Suppressor macrophage treated with lipopolysaccharide for 4 hours (primary cell): ENCODE data around the gene PDE4B.

Source experiments
- DNase-seq: peaks from one replicate; pipeline ENCODE4 v3.0.0-alpha.2; 2020

The PDE4B gene

DNA sequence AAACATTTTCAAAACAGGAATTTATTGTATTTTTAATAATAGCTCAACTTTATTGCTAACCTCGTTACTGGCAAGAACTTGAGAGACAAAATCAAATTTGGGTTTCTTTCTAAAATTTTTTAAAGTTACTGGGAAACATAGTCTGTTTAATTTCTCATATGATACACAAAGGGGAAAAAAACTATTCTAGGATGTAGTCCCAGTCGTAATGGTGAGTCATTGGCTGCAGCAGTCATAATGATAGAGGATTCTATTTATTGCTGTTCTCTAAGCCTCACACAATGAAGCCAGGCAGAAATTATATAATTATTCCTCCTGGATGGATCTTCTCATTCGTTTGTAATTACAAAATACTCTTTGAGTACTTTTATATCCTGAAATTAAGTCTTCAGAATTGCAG is 414.8 kb downstream of the PDE4B start:
- DNase-seq, result no peak

DNA sequence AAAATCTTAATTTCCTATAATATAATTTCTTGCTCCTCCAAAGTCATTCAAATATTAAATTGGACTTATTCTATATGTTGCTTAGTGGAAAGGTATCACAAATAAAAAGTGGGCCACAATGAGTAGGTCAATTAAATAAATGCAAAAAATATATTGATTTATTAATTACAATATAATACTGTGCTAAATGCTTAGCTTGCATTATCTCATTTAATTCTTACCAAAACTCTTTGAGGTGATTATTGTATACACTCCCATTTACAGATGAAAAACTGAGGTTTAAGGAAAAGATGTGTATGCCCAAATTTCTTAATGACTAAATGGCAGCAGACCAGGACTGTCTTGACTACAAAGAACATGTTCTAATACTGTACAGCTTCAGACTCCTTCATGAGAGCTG is 415.9 kb downstream of the PDE4B start:
- DNase-seq, result no peak

DNA sequence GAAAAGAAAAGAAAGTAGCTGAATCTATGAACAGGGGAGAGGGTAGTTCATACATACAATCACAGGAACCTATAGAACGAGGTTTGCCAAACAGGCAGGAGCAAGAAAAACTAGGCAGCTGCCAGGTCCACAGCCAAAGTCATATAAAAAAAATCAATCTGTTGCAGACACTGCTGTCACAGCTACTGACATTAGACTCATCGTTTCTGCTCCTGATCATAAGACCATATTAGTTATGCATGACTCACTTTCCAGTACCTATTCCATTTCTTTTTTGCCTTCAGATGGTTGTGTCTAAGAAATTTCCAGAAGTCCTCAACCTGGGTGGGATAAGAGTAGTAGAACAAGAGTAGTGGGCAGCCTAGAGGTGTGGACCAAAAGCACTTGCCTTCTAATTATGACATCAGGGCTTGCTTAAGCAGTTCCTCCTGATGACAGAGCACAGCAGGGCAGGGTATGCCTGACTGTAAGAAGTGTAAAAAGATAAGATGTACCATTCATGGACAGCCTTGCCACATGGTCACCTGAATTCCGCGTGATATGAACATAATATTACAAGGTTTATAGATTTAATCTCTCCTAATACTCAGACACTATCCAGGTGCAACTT is 418.0 kb downstream of the PDE4B start:
- DNase-seq, result no peak

DNA sequence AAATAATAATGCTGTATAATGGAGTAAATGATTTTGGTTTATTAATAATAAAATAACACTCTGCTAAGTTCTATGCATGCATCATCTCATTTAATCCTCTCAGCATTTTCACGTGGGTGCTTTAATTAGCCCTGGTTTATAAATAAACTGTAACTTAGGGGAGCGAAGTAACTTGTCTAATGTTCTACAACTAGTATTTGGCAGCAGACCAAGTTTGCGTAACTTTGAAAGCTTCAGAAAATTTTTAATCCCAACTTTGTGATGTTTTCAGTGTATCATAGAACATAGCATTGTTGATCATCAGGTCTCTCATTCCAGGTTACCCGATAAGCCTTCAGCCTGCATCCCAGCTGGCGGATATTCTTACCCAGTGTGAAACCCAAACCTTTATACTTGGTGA is 418.8 kb downstream of the PDE4B start:
- DNase-seq, result no peak

DNA sequence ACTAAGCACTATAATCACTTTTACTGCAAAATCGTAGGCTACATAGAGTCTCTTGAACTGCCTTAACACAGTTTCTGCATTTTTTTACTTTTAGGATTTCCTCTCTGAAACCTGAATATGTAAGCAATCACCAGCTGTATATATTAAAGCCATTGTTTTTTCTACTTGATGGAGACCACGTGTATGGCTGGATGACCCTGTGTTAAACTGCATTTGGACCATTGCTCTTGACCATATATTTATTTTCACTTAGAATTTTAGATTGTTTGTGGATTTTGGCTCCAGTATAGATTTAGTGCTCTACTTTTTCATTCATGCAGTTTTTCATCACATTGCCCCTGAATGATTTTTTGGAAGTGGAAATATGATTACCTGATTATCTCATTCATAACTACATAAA is 420.8 kb downstream of the PDE4B start:
- DNase-seq, result no peak

DNA sequence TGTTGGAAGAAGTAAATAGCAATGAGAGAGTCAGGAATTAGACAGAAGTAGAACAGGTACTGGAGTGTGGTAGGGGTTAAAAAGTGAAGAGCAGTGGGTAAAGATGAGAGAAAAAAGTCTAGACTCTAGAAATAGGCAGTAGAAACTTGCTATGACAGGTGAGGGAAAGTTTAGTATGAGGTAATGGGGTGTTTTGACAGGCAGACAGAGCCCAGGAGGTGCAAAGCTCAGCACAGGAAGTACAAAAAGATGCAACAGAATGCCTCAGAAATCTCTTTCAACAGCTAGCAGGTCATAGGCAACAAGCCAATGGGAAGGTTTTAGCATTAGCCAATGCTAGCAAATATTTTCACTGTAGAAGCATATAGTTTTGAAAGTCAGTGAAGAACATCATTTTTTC is 422.2 kb downstream of the PDE4B start:
- DNase-seq, result no peak

DNA sequence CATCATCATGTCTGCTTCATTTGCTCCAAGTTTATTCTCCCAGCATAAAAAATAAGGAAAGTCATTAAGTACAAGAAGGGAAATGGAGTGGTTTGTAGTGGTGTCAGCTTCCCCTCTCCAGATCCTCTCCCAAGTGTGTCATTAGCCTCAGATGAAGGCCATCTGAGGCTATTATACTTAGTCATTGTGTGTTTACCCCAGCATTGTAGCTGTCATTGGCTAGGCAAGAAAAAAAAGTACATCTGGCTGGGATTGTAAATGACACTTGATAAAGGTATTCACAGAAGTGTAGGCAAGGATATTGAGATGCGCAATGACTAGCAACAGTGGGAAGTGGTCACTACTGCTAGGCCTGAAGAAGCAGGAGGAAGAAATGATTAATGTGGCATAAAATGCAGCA is 424.3 kb downstream of the PDE4B start:
- no peak for DNase-seq

DNA sequence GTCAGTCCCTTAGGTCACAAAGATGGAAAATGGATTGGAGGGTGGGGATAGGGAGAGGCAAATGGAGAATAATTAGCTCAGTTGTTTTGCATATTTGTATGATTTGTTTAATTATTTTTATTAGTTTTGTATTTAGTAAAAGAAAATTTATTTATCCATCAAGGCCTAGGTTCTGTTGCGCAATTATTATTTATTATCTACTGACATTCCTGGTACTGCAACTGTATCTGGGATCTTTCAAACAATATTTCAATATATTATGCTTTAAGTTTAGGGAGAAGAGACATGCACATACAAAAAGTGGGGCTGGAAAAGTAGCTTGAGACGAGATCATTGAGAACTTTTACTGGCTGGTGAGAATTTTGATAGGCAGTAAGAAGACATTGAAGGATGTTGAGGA is 424.9 kb downstream of the PDE4B start:
- no peak for DNase-seq

DNA sequence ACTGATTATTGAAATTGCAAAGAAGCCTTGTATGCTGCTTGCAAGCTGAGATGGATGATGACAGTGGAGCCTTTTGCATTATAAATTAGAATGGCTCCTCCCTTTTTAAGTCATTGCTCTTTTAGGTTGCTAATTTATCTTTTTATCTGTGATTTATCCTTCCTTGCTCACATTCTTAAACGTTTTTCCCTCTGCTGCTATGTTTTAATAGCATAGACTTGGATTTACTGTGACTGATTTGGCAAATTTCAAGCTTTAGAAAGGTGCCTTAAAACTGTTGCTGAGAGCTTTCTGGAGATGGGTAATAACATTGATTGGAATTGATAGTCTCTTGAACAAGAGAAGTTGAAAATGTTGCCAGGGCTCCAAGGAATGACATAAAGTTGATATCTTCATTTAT is 427.8 kb downstream of the PDE4B start:
- no peak for DNase-seq

DNA sequence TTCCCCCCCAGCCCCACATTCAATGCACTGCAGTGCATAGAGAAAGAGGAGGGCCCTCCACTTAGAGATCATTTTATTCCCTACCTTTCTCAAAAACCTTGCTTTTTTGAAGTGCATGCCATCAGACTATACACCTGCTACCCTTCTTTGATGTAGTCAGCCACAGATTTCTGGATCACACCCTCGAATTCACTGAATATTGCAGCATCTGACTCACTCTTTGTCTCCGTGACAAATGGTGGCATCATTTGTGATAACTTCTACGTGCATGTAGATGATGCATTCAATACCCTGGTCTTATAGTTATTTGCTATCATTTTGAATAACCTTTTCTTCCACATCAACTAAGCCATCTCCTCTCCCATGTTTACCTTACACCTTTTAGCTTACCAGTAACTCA is 431.0 kb downstream of the PDE4B start:
- DNase-seq, result no peak

DNA sequence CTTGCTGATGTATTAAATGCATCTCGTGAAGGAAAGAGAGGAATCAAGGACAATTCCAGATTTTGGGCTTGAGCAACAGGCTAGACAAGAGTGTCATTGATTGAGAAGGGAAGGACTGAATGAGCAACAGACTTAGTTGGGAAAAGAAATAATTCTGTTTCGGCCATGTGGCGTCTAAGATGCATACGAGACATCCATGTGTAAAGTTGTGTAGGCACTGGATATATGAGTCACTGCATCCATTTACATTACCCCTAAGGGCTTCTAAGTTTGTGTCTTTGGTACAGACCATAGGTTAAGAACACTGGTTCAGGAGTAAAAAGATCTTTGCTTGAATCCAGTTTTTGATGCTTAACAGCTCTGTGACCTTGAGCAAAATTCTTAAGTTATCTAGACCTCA is 434.3 kb downstream of the PDE4B start:
- DNase-seq, result no peak

DNA sequence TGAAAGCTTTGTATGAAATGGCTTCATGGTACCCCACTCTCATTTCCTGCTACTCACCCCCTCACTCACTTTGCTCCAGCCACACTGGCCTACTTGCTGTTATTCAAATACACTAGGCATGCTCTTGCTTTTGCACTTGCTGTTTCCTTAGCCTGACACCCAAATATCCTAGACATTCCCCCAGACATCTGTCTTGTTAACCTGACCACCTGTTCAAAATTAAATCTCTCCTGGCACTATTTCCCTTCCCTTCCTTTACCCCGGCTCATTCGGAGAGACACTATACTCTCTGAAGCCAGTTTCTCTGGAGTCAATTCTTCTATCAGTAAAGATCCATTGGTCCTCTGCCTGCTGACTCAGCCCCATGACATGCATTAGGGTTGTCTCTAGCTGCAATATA is 435.3 kb downstream of the PDE4B start:
- no peak for DNase-seq

DNA sequence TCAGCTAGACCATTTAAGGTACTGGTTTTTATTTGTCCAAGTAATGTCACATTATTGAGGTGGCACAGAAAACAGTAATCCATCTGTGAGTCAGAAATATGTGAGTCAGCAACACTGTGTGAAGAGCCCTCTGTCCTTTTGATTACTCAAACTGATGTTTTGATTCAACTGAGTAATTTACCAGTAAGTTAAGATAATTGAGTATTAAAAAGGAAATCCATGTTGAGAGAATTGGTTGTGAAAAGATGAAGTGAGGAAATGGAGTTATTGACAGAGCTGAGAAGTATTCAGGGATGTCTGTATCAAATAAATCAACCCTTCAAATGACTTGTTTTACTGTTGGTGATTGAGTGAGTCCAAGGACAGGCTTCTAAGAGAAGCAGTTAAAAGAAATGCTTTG is 438.5 kb downstream of the PDE4B start:
- DNase-seq, result peak; percentile 30

DNA sequence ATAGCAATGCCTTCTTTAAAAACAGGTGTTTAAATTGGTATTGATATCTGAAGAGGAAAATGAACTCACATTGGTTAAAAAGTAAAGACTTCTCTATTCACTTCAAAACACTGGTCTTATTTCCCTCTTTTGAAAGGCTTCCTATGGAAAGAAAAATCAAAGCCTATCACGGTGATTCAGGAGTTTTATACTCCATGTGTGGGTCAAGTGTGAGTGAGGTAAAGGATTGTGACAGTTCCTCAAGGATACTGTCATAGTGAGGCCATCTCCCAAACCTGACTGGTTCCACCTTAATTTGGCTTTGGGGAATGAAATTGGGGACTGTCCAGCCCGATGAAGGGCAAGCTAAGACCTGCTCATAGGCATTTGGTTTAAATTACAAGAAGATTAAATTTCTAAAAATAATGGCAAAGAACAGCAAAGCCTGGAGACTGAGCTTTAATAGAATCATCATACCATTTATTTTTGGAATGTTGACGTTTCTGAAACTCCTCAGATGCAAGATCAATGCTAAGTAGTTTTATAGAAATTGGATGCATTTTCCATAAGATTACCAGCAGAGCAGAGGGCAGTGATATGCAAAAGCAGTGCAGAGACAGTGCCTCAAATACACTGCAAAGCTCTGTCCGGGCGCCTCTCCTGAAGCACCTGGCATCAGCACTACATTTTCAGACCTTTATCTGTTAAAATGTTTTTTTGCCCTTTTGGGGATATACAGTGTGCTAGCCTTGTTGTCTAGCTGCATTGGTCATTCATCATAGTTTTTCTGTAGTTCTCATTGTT is 439.2 kb downstream of the PDE4B start:
- DNase-seq, result no peak

DNA sequence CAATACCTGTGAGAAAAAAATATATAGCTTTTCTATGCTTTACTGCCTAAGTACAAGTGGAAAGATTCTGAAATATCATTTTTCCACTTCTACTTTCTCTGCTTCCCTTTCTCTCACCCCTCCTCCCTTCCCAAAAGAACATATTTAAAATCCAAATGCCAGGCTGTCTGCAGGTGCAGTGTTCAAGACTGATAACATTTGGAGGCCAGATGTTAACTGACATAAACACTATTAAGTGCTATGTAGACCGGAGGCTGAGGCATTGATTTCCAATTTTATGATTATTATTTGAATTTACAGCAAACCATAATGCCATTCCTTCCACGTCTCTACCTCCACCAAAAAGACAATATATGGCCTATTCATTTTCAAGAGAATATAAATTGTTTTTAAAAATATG is 444.3 kb downstream of the PDE4B start:
- no peak for DNase-seq

DNA sequence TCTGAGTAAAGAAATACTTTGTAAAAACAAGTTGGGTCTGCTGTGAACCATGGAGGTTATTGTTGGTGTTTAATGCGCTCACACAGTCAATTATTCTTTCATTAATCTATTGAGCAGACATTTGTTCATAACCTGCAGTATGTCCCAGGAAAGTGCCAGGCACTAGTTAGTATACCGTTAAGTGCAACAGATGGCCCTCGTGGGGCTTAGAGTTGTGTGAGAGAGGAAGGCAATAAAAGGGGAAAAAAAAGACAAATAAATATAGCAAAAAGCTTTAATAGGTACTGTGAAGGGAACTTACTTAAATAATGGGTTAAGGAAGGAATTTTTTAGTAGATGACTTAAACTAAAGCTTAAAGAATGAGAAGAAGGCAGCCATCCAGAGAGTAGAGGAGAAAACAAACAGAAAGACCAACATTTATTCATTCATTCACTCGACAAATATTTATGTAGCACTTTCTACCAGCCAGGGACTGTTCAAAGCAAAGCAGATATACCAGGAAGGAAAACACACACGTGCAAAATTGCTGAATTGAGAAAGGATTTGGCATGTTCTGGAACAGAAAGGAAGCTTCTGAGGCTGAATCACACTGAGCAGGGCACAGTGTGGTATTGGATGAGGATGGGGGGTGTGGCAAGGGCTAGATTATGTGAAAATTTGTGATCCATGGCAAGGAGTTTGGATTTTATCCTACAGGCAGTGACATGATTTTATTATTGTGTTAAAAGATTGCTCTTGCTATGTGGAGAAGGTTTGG is 445.2 kb downstream of the PDE4B start:
- no peak for DNase-seq

DNA sequence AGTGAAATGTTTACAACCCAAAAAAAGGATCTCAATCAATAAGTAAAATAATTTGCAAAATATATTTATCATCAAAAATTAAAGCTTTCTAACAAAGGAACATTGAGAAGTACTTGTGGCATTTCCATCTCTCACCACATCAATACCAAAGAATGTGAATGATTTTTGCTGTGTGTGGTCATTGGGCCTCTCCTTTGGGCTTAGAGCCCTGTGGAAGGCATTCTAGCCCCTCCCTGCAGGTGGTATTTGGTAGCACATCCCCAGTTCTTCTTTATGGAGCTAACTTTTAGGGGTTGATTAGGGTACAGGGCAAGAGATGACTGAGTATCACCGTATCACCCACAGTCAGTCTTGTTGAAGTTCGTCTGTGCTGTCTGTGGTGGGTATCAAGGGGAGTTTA is 447.1 kb downstream of the PDE4B start:
- DNase-seq, result no peak

DNA sequence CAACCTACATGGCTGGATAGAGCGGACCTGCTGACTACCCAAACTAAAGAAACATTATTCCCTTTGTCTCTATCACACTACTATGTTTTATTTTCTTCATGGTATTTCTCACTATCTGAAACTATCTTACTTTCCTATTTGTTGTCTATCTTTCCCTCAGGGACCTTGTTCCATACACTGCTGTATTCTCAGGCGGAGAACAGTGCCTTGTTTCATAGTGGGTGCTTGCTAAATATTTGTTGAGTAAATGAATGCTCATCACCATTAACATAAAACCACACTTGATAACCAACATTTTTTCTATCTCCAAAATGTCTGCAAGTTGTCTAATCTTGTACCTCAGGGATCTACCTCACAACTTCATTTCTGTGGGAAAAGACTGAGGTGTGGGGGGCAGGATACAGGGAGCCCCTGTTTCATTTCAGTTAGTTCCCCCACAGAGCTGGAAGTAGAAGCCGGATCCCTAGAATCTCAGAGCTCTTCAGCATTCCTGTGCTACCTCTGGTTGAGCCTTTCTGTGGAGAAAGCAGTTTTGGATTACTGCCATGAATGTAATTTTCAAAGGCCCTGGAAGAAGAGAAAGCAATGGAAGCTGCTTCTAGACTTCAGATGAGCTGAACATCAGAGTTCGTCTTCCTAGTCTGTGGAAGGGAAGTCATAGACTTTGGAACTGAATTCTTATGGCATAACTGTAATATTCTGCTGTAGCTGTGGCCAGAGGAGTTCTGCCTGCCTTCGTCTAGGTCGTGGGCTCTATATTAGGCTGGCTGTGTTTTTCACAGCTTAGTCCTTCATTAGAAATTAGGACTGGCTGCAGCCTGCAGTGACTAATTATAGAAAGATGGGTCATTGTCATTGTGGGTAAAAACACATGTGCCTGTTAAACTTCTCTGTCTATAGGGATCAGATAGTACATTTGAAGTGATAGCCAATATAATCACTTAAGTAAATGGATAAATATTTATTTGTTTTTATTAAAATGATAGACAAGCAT is 448.1 kb downstream of the PDE4B start:
- no peak for DNase-seq

DNA sequence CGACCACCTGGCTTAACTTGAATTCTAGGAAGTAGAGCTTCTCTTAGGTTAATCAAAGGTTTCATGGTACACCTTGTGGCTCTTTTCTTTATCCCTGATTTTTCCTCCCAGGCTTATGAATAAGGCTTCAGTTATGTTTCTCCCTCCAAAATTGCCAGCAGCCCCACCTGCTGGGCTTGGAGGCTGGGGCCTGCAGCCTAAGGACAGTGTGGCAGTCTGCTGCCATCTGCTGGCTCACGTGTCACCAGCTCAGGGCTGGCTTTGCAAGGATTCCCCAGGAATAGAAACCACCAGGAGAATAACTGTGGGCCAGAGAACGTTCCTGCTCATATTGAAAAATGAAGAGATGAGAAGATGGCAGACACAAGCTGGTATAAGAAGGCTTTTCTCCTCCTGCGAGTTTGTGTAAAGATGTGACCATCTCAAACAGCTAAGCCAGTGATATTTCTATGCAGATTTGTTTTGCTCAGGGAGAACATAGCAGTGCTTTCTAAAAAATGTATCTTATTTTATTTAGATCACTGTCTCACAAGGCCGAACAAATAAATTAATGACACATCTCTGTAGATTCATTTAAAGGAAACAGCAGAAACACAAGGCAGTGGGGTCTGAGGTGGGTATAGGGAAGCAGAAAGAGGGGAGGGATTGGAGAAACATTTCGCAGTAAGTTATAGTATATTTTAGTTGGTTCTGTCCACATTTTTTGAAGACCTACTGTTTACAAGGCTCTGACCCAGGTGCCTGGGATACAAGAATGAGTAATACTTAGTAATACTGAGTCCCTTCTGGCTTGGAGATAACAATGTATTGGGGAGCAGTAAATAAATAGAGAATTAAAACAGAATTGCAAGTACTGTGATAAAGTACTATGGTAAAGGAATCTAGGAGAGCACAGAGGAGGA is 450.2 kb downstream of the PDE4B start:
- peak; percentile 88 for DNase-seq

DNA sequence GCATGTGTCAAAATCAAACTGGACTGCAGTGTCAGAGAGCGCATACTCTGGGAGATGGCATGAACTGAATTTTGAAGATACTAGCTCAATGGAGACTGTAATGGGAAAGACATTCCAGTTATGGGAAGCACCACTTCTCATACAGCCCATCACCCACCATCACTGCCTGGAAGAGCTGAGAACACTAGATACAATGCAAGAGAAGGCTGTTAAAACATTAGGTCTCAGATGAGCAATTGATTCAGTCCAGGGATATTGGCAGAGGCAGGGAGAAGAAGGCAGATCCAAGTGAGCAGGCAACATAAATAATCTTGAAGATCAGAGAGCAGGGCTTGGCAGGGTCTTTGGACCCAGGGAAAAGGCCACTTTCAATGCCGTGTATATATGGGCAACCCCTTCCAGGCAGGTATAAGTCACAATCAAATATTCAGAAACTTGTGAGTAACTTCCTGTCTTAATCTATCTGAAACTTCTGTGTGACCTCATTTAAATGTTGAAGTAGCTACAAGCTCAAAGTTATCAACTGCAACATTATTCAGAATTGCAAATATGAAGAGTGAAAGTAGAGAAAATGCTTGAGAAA is 450.9 kb downstream of the PDE4B start:
- DNase-seq, result no peak

DNA sequence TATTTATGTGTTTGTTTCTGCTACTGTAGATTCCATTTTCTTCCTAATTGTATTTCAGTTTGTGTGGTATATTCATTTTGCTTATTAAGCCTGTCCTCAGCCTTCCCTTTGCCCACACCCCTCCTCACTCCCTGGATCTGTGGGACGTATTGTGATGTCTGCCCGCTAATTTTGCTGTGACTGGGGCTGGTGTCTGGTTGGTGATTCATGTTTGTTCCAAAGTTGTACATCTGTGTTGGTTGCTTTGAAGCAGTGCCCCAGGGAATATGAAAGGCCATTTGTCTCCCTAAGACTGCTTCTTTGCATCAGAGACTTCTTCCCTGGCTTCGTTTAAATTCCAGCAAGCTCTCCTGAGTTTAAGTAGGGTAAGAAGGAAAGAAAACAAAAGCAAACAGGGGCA is 451.7 kb downstream of the PDE4B start:
- no peak for DNase-seq
